ENCODE measurements around the gene ERAS.

DNA sequence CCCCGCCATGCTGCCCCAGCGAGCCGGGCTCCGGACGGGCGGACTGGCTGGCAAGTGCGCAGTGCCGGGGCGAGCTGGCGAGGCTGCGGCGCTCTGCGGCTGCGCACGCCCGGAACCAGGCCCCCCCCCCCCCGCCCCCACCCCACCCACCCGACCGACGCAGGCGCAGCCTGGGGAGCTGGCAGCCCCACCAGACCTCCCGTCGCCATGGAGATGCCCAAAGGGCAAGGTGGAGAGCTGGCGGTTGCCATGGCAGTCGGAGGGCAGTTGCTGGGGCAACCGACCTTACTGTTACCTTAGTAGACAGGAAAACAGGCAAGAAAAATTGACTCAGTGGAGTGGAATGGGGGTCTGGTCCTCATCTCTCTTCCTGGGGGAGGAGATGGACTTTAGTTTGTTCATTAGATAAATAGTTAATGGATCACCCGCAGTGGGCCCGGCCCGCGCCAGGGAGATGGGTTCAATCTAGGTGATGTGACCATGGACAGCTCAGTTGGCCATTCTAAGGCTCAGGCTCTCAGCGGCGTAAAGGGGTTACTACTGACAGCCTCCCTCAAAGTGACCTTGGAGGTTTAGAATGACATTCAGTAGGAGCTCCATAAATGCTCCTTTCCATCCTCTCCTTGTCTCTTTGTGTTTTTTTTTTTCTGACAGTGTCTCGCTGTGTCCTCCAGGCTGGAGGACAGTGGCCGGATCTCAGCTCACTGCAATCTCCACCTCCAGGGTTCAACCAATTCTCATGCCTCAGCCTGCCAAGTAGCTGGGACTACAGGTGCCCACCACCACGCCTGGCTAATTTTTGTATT is 9.4 kb downstream of the ERAS start, which contains the start of gene PCSK1N:
- TF ChIP-seq, protein P1, sequence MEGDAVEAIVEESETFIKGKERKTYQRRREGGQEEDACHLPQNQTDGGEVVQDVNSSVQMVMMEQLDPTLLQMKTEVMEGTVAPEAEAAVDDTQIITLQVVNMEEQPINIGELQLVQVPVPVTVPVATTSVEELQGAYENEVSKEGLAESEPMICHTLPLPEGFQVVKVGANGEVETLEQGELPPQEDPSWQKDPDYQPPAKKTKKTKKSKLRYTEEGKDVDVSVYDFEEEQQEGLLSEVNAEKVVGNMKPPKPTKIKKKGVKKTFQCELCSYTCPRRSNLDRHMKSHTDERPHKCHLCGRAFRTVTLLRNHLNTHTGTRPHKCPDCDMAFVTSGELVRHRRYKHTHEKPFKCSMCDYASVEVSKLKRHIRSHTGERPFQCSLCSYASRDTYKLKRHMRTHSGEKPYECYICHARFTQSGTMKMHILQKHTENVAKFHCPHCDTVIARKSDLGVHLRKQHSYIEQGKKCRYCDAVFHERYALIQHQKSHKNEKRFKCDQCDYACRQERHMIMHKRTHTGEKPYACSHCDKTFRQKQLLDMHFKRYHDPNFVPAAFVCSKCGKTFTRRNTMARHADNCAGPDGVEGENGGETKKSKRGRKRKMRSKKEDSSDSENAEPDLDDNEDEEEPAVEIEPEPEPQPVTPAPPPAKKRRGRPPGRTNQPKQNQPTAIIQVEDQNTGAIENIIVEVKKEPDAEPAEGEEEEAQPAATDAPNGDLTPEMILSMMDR (IDR thresholded peaks at IDR 0.05): no peak
- TF ChIP-seq POLR2AphosphoS5 (IDR thresholded peaks at IDR 0.05; ENCODE audit: low read depth, low read length): no peak

All from Panc1 (cell line).